Measurements from ENCODE around the gene CHGA. TPM values are rescaled to one million over a fixed set of nuclear protein-coding genes. Genes with fewer than 3 reads are reported as not detected.

CHGA gene
- total and polyA plus RNA-seq, 2 of the 13 experiments (the other 11 are each of a cell fraction or from before 2014, with no cell fraction given): not detected

DNA sequence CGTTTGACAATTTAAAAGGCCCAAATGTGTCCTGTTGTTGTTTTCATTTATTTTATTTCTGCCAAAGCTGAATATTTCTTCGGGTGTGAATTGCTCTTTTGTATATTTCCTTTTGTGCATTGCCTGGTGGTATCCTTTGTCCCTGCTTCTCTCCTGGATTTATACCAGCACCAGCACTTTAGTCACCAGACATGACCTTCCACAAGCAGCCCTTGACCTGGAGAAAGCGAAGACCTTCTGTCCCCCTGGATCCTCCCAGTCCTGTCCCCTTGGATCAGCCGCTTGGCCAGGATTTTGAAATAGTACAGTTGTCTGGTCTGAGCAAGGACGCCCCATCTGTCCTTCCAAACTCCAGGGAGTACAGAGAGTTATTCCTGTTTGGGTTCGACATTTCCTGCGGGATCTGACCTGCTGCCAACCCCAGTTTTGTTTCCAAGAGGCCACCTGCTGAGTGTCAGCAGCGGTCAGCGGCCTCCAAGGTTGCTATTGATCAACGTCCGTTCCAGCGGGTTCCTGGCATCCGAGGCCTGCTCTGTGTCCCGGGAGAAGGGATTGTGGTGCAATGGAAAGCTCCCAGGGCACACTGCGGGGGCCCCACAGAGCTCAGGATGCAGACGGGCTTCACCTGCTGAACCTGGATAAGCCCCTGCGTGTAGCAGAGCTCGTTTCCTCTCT lies 45.1 kb upstream of the CHGA start (continued):
- TF ChIP-seq, protein P1, sequence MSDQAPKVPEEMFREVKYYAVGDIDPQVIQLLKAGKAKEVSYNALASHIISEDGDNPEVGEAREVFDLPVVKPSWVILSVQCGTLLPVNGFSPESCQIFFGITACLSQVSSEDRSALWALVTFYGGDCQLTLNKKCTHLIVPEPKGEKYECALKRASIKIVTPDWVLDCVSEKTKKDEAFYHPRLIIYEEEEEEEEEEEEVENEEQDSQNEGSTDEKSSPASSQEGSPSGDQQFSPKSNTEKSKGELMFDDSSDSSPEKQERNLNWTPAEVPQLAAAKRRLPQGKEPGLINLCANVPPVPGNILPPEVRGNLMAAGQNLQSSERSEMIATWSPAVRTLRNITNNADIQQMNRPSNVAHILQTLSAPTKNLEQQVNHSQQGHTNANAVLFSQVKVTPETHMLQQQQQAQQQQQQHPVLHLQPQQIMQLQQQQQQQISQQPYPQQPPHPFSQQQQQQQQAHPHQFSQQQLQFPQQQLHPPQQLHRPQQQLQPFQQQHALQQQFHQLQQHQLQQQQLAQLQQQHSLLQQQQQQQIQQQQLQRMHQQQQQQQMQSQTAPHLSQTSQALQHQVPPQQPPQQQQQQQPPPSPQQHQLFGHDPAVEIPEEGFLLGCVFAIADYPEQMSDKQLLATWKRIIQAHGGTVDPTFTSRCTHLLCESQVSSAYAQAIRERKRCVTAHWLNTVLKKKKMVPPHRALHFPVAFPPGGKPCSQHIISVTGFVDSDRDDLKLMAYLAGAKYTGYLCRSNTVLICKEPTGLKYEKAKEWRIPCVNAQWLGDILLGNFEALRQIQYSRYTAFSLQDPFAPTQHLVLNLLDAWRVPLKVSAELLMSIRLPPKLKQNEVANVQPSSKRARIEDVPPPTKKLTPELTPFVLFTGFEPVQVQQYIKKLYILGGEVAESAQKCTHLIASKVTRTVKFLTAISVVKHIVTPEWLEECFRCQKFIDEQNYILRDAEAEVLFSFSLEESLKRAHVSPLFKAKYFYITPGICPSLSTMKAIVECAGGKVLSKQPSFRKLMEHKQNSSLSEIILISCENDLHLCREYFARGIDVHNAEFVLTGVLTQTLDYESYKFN (CRISPR knock-in tag; conservative IDR thresholded peaks at IDR 0.05): peak; percentile 45
- TF ChIP-seq, protein P2, sequence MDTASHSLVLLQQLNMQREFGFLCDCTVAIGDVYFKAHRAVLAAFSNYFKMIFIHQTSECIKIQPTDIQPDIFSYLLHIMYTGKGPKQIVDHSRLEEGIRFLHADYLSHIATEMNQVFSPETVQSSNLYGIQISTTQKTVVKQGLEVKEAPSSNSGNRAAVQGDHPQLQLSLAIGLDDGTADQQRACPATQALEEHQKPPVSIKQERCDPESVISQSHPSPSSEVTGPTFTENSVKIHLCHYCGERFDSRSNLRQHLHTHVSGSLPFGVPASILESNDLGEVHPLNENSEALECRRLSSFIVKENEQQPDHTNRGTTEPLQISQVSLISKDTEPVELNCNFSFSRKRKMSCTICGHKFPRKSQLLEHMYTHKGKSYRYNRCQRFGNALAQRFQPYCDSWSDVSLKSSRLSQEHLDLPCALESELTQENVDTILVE (CRISPR knock-in tag; IDR thresholded peaks at IDR 0.05): no peak
- no peak for TF ChIP-seq RFX3 (CRISPR knock-in tag; IDR thresholded peaks at IDR 0.05)
- TF ChIP-seq RFXAP (CRISPR knock-in tag; IDR thresholded peaks at IDR 0.05; ENCODE audit: borderline replicate concordance): no peak
- TF ChIP-seq, protein P3, sequence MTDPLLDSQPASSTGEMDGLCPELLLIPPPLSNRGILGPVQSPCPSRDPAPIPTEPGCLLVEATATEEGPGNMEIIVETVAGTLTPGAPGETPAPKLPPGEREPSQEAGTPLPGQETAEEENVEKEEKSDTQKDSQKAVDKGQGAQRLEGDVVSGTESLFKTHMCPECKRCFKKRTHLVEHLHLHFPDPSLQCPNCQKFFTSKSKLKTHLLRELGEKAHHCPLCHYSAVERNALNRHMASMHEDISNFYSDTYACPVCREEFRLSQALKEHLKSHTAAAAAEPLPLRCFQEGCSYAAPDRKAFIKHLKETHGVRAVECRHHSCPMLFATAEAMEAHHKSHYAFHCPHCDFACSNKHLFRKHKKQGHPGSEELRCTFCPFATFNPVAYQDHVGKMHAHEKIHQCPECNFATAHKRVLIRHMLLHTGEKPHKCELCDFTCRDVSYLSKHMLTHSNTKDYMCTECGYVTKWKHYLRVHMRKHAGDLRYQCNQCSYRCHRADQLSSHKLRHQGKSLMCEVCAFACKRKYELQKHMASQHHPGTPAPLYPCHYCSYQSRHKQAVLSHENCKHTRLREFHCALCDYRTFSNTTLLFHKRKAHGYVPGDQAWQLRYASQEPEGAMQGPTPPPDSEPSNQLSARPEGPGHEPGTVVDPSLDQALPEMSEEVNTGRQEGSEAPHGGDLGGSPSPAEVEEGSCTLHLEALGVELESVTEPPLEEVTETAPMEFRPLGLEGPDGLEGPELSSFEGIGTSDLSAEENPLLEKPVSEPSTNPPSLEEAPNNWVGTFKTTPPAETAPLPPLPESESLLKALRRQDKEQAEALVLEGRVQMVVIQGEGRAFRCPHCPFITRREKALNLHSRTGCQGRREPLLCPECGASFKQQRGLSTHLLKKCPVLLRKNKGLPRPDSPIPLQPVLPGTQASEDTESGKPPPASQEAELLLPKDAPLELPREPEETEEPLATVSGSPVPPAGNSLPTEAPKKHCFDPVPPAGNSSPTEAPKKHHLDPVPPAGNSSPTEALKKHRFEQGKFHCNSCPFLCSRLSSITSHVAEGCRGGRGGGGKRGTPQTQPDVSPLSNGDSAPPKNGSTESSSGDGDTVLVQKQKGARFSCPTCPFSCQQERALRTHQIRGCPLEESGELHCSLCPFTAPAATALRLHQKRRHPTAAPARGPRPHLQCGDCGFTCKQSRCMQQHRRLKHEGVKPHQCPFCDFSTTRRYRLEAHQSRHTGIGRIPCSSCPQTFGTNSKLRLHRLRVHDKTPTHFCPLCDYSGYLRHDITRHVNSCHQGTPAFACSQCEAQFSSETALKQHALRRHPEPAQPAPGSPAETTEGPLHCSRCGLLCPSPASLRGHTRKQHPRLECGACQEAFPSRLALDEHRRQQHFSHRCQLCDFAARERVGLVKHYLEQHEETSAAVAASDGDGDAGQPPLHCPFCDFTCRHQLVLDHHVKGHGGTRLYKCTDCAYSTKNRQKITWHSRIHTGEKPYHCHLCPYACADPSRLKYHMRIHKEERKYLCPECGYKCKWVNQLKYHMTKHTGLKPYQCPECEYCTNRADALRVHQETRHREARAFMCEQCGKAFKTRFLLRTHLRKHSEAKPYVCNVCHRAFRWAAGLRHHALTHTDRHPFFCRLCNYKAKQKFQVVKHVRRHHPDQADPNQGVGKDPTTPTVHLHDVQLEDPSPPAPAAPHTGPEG (CRISPR knock-in tag; IDR thresholded peaks at IDR 0.05): no peak
- TF ChIP-seq POGZ (CRISPR knock-in tag; IDR thresholded peaks at IDR 0.05): peak; percentile 56
- TF ChIP-seq ELF3 (CRISPR knock-in tag; IDR thresholded peaks at IDR 0.05): peak; percentile 25; the same call in 1 of the 2 replicates
- TF ChIP-seq SMARCE1 (IDR thresholded peaks at IDR 0.05; ENCODE audit: borderline replicate concordance): no peak
- TF ChIP-seq, protein P4, sequence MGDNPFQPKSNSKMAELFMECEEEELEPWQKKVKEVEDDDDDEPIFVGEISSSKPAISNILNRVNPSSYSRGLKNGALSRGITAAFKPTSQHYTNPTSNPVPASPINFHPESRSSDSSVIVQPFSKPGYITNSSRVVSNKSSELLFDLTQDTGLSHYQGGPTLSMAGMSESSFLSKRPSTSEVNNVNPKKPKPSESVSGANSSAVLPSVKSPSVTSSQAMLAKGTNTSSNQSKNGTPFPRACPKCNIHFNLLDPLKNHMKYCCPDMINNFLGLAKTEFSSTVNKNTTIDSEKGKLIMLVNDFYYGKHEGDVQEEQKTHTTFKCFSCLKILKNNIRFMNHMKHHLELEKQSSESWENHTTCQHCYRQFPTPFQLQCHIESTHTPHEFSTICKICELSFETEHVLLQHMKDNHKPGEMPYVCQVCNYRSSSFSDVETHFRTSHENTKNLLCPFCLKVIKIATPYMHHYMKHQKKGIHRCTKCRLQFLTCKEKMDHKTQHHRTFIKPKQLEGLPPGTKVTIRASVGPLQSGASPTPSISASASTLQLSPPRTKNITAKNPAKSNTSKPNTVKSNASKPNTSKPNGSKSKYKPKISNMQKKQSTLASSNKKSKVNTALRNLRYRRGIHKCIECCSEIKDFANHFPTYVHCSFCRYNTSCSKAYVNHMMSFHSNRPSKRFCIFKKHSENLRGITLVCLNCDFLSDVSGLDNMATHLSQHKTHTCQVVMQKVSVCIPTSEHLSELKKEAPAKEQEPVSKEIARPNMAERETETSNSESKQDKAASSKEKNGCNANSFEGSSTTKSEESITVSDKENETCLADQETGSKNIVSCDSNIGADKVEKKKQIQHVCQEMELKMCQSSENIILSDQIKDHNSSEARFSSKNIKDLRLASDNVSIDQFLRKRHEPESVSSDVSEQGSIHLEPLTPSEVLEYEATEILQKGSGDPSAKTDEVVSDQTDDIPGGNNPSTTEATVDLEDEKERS (CRISPR knock-in tag; IDR thresholded peaks at IDR 0.05): no peak
- TF ChIP-seq NR3C1 (CRISPR knock-in tag; IDR thresholded peaks at IDR 0.05): no peak
- TF ChIP-seq, protein P5, sequence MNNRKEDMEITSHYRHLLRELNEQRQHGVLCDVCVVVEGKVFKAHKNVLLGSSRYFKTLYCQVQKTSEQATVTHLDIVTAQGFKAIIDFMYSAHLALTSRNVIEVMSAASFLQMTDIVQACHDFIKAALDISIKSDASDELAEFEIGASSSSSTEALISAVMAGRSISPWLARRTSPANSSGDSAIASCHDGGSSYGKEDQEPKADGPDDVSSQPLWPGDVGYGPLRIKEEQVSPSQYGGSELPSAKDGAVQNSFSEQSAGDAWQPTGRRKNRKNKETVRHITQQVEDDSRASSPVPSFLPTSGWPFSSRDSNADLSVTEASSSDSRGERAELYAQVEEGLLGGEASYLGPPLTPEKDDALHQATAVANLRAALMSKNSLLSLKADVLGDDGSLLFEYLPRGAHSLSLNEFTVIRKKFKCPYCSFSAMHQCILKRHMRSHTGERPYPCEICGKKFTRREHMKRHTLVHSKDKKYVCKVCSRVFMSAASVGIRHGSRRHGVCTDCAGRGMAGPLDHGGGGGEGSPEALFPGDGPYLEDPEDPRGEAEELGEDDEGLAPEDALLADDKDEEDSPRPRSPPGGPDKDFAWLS (CRISPR knock-in tag; IDR thresholded peaks at IDR 0.05; ENCODE audit: borderline replicate concordance): no peak
- TF ChIP-seq, protein P6, sequence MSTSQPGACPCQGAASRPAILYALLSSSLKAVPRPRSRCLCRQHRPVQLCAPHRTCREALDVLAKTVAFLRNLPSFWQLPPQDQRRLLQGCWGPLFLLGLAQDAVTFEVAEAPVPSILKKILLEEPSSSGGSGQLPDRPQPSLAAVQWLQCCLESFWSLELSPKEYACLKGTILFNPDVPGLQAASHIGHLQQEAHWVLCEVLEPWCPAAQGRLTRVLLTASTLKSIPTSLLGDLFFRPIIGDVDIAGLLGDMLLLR (CRISPR knock-in tag; IDR thresholded peaks at IDR 0.05): no peak
